IPS-18c (cell line): ENCODE measurements around the gene CTSC.
"Not testable (repeated sequence)": the region's sequence is repeated elsewhere in the genome, so short reads cannot be mapped to it uniquely, and the experiment has no call there.

Experiments used
- H3K4me3 ChIP-seq: 2 replicates; pipeline ENCODE4 v1.7.0; 2013; ENCODE audit warnings: low read depth, mild to moderate bottlenecking, low read length, moderate library complexity; ENCODE audit not compliant: insufficient read depth
- H3K9me3 ChIP-seq: one replicate; pipeline ENCODE4 v1.6.1; 2013; ENCODE audit warnings: mild to moderate bottlenecking, low read length, moderate library complexity; ENCODE audit not compliant: control insufficient read depth, insufficient read depth

The CTSC gene

GRCh38 chr11:88329563-88330250 is 7.8 kb downstream of the CTSC start:
- H3K9me3 ChIP-seq: no peaks in the 10 kb centered on the region
- no peak overlapping the region for H3K4me3 ChIP-seq

- H3K9me3 ChIP-seq: no peaks in the 10 kb centered on the region
- H3K4me3 ChIP-seq: no peak overlapping the region
Observed at GRCh38 chr11:88327462-88328143, 9.9 kb downstream of the CTSC start.

- Histone ChIP-seq H3K9me3 (no peaks in the 10 kb centered on the region), H3K4me3 (no peak overlapping the region)
Observed at GRCh38 chr11:88327061-88327460, 10.5 kb downstream of the CTSC start.

GRCh38 chr11:88326099-88326498 is 11.4 kb downstream of the CTSC start:
- Histone ChIP-seq H3K4me3 (no peak overlapping the region), H3K9me3 (no peaks in the 10 kb centered on the region)

DNA sequence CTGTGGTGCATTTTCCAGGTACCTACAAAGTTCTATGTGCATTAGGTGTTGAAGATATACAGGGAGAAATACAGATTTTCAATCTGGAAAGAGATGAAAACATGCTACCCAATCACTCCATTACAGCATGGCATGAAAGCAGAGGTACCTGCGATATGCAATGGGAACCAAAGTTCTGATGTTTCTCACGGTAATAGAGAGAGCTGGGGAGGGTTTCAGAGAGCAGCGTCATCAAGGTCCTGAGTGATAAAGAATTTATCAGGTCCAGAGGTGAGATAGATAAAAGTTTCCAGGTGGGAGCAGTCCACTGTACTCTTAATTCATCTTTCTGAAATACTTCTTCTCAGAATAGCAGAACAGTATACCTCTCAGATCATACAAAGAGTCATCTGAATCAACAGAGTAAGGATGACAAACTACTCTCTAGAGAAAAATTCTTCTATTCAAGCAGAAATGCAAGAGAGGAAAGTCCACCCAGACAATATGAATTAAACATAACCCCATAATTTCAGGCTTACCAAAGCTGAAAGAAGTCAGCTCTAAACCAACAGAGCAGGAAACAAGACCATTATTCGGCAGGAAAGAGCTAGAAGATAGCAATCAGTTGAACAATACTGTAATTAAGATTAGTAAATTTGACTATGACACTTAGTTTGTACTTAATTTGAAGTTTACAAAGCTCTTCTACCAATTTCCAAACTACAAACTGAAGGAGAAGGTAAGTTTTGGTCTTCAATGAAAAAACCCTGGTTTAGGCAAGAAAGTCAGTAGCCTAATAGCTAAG is 12.8 kb downstream of the CTSC start:
- H3K4me3 ChIP-seq: no peak overlapping the region
- H3K9me3 ChIP-seq: no peaks in the 10 kb centered on the region

DNA sequence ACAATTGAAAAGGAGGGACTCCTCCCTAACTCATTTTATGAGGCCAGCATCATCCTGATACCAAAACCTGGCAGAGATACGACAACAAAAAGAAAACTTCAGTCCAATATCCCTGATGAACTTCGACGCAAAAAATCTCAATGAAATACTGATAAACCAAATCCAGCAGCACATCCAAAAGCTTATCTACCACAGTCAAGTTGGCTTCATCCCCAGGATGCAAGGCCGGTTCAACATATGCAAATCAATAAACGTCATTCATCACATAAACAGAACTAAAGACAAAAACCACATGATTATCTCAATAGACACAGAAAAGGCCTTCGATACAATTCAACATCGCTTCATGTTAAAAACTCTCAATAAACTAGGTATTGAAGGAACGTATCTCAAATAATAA is 14.7 kb downstream of the CTSC start:
- not testable (repeated sequence) for H3K4me3 ChIP-seq, H3K9me3 ChIP-seq

GRCh38 chr11:88321412-88321811 is 16.1 kb downstream of the CTSC start:
- H3K4me3 ChIP-seq, H3K9me3 ChIP-seq: not testable (repeated sequence)

DNA sequence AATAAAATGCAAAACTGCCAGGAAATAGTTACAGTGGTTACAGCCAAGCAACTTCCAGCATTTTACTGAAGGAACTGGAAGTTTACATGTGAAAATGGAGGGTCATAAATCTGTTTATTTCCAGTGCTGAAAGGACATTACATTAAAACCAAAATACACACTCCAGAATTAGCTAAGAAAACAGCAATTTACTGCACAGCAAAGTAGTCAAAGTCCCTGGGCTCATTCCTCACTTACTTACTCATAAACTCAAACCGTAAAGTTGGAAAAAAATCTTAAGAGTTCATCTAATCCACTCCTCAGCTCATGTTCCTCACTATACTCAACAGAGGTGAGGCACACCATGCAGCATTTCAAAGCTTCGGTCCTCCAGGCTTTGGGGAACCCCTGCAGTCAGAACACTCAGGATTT is 17.4 kb downstream of the CTSC start:
- H3K4me3 ChIP-seq: no peak overlapping the region

GRCh38 chr11:88318017-88318416 is 19.5 kb downstream of the CTSC start:
- Histone ChIP-seq H3K4me3 (no peak overlapping the region), H3K9me3 (no peaks in the 10 kb centered on the region)

More for the DNA sequence above, 17.4 kb downstream of the CTSC start:
- no peaks in the 10 kb centered on the region for H3K9me3 ChIP-seq

DNA sequence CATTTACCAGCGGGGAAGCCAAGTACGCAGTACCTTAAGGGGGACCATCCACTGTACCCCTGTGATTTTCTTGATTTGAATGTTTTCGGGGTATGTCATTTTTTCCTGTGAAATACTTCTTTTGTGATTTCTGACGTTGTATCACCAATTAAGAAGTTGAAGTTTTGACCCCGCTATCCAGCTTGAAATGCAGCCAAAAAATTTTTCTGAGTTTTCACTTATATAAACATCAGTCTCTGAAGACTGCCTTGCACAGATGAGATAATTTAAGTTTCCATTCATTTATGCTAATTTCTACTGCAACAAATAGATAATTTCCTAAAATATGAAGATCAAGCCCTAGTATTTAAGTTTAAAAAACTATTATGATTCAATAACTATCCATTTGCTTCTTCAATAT is 20.0 kb downstream of the CTSC start:
- Histone ChIP-seq H3K9me3 (no peaks in the 10 kb centered on the region), H3K4me3 (no peak overlapping the region)

DNA sequence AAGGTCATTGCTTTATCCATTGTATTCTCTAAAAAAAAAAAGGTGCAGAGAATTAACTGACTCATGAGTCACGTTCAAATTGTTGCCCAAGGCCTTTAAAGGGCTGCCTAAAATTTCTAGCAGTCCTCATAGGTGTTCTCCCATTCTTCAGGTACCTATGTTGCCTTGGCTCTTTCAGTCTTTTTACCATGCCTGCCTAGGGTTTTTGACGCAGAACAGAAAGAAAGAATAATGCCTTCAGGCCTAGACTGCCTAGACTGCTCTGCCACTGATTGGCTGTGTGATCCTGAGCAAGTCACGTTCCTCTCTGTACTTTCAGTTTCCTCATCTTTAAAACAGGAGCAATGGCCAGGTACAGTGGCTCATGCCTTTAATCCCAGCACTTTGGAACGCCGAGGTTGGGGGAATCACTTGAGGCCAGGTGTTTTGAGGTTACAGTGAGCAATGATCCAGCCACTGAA is 21.5 kb downstream of the CTSC start:
- H3K4me3 ChIP-seq: no peak overlapping the region
- H3K9me3 ChIP-seq: no peaks in the 10 kb centered on the region

DNA sequence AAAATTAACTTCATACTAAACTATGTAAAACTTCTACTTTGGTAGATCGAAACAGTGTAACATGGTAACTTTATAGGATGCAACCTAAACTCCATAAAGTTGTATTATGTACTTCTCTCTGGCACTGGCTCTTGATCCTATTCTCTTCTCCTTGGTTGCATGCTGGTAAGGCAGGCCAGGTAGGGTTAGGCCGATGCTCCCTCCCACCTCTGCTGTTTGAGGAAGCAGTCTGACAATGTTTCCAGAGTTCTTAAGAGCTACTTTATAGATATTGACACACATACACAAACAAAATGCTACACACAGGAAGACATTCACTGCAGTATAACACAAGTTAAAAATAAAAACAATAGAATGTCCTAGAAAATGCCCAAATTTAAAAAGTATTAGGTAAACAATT is 22.5 kb downstream of the CTSC start:
- no peaks in the 10 kb centered on the region for H3K9me3 ChIP-seq
- no peak overlapping the region for H3K4me3 ChIP-seq

- H3K9me3 ChIP-seq: no peaks in the 10 kb centered on the region
- H3K4me3 ChIP-seq: no peak overlapping the region
Observed at GRCh38 chr11:88313441-88313840, 24.1 kb downstream of the CTSC start.

- H3K4me3 ChIP-seq: no peak overlapping the region
- H3K9me3 ChIP-seq: no peaks in the 10 kb centered on the region
Observed at GRCh38 chr11:88312628-88313027, 24.9 kb downstream of the CTSC start.

- Histone ChIP-seq H3K9me3 (no peaks in the 10 kb centered on the region), H3K4me3 (no peak overlapping the region)
Observed at GRCh38 chr11:88310246-88310645, 27.3 kb downstream of the CTSC start.

GRCh38 chr11:88308576-88308975 is 29.0 kb downstream of the CTSC start:
- H3K9me3 ChIP-seq: no peaks in the 10 kb centered on the region
- H3K4me3 ChIP-seq: no peak overlapping the region

DNA sequence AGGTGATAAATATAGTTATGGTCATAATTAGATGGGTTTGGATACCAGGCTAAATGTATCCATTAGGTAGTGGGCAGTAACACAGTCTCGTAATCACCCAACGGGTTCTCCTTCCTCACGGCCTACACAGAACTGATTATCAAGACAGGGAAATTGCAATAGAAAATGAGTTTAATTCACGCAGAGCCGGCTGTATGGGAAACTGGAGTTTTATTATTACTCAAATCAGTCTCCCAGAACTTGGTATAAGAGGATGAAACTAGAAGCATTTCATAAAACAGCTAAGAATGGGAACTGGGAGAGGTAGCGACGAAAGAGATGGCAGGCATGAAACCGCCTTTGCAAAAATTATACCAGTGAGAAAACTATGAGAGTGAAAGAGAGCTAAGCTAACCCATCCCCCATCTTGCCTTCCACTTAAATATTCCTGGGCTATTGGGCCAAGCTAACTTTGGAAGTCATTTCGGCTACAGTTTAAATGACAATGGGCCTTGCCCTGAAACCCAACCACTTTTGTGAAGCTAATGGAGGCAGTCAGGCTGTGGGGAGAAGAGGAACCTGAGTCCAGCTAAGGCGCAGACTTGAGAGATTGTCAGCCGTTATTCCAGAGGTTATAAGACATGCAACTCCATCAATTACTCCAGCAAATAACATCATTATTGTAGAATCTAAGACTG is 29.6 kb downstream of the CTSC start:
- Histone ChIP-seq H3K4me3 (peak overlapping the region; percentile 32; the same call in 1 of the 2 replicates), H3K9me3 (no peaks in the 10 kb centered on the region)
